ENCODE results near the gene CNTLN.

Gene CNTLN

GRCh38 chr9:17134396-17135294, at the start of gene CNTLN:
Gene CNTLN (plus strand): TSS chr9:17135040. CDS start chr9:17135066, 26 bp downstream.
- H3K4me3 ChIP-seq (ENCODE audit: control insufficient read depth, low read depth, low read length) = peak within 1 kb of the TSS; percentile 99
- TF ChIP-seq CTCF (IDR thresholded peaks at IDR 0.05; ENCODE audit: control insufficient read depth, insufficient read depth, low read depth, low read length, missing control alignments) = no peak
- peak; percentile 49 for DNase-seq (ENCODE audit: low read depth)

DNA sequence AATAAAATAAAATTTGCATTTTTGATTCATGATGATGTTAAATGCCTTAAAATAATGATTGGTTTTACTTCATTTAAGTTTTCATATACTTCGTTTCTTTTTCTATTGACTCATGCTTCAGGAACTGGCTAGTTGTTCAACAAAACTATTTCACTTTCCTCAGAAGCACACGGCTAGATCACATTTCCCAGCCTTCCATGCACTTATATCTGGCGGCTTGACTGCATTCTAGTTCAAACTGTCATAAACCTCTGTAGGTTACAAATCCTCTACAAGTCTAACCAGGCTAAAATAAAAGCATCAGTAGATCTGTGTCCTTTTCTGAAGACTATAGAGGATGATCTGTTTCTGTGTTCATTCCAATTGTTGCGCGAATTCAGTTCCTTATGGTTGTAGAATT, 46.3 kb upstream of the CNTLN start:
- DNase-seq (ENCODE audit: low read depth) = no peak
- TF ChIP-seq CTCF (IDR thresholded peaks at IDR 0.05; ENCODE audit: control insufficient read depth, insufficient read depth, low read depth, low read length, missing control alignments) = no peak
- no peak overlapping the region for H3K4me3 ChIP-seq (ENCODE audit: control insufficient read depth, low read depth, low read length)

DNA sequence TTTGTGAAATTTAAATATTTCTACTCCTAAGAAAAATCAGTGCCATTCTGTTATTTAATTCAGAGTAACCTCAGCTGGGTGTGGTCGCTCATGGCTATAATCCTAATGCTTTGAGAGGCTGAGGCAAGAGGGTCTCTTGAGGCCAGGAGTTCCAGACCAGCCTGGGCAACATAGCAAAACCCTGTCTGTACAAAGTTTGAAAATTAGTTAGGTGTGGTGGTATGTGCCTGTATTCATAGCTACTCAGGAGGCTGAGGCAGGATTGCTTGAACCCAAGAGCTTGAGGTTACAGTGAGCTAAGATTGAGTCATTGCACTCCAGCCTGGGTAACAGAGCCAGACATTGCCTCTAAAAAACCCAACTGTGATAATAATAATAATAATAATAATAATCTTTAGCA, 44.8 kb upstream of the CNTLN start:
- DNase-seq (ENCODE audit: low read depth) = no peak
- H3K4me3 ChIP-seq (ENCODE audit: control insufficient read depth, low read depth, low read length) = no peak overlapping the region
- no peak for TF ChIP-seq CTCF (IDR thresholded peaks at IDR 0.05; ENCODE audit: control insufficient read depth, insufficient read depth, low read depth, low read length, missing control alignments)

GRCh38 chr9:17116400-17116837, 18.4 kb upstream of the CNTLN start:
- H3K4me3 ChIP-seq (ENCODE audit: control insufficient read depth, low read depth, low read length) = no peak overlapping the region
- DNase-seq (ENCODE audit: low read depth) = no peak
- peak; percentile 19 for TF ChIP-seq CTCF (IDR thresholded peaks at IDR 0.05; ENCODE audit: control insufficient read depth, insufficient read depth, low read depth, low read length, missing control alignments)

DNA sequence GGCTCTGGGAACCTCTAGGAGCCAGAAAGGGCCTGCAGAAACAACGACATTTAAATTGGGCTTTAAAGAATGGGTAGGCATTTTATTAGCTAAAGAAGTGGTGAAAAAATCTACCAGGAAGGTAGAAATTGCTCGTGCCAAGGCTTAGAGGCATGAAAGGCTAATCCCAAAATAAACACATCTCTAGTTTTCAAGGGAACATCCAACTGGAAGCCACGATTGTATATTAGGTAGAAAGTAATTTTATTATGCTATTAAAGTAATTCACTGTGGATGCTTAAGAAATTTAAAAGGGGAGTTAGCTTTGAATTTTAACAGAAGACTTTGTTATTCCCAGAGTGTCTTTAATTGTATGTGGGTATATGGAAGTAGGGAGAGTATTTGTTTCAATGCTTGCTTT, 17.5 kb upstream of the CNTLN start:
- DNase-seq (ENCODE audit: low read depth) = no peak
- TF ChIP-seq CTCF (IDR thresholded peaks at IDR 0.05; ENCODE audit: control insufficient read depth, insufficient read depth, low read depth, low read length, missing control alignments) = no peak
- no peak overlapping the region for H3K4me3 ChIP-seq (ENCODE audit: control insufficient read depth, low read depth, low read length)

DNA sequence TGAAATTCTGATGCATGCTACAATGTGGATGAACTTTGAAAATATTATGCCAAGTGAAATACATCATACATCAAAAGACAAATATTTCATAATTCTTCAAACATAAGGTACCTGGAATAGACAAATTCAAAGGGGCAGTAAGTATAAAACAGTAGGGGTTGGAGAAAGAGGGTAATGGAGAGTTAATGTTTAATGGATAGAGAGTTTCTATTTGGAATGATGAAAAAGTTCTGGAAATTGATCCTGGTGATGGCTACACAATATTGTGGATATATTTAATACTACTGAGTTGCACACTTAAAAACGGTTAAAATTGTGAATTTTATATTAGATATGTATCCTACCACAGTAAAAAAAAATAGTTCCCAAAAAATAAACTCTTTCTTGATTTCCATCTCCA, 14.6 kb upstream of the CNTLN start:
- DNase-seq (ENCODE audit: low read depth) = no peak
- no peak overlapping the region for H3K4me3 ChIP-seq (ENCODE audit: control insufficient read depth, low read depth, low read length)
- no peak for TF ChIP-seq CTCF (IDR thresholded peaks at IDR 0.05; ENCODE audit: control insufficient read depth, insufficient read depth, low read depth, low read length, missing control alignments)
